Mucosa of descending colon (tissue), 3 donors: ENCODE measurements around the gene CD1D. TPM values are rescaled to one million over a fixed set of nuclear protein-coding genes. Genes with fewer than 3 reads are reported as not detected.
"Not testable (repeated sequence)": the region's sequence is repeated elsewhere in the genome, so short reads cannot be mapped to it uniquely, and the experiment has no call there.

ENCODE experiments used
- ATAC-seq: fragments of 200-7000 bp; cut with Tn5 transposase; one replicate; pipeline ENCODE4 v1.9.1; 2020; ENCODE audit warnings: mild to moderate bottlenecking, moderate library complexity
- DNase-seq, 3 donors: peaks; one replicate each; pipeline ENCODE4 v3.0.0-alpha.2; 2020
- H3K36me3 ChIP-seq: fragments of 200-600 bp; one replicate; pipeline ENCODE4 v1.8.0; 2021; ENCODE audit warnings: low read depth, mild to moderate bottlenecking
- H3K4me1 ChIP-seq: fragments of 200-600 bp; one replicate; pipeline ENCODE4 v1.8.0; 2021; ENCODE audit warnings: low read depth, mild to moderate bottlenecking
- H3K4me3 ChIP-seq: fragments of 200-600 bp; one replicate; pipeline ENCODE4 v1.8.0; 2021; ENCODE audit warnings: mild to moderate bottlenecking
- H3K9me3 ChIP-seq: fragments of 200-600 bp; one replicate; pipeline ENCODE4 v1.8.0; 2021; ENCODE audit warnings: mild to moderate bottlenecking
- CTCF ChIP-seq: fragments of 200-600 bp; IDR thresholded peaks from one replicate; pipeline ENCODE4 v1.8.0; 2022; ENCODE audit warnings: antibody characterized with exemption, mild to moderate bottlenecking
- intact Hi-C, 2 donors: fragments of 100-400 bp; cut with DNase I in 1 of 2; cut with micrococcal nuclease in 1 of 2; formaldehyde crosslinking; loops; one replicate each; pipeline versions ENCODE4 v1.11.0 to v1.11.1; 2022; cut with DNase I, micrococcal nuclease
- total RNA-seq, 3 donors: library from RNA; stranded (reverse); fragmentation: NEBNext Ultra II Directional in 2 of 3; extraction: Animal tissue kit (Norgen Biotek cat#: 25700) in 2 of 3; gene quantifications; one replicate each; pipeline versions ENCODE4 v1.2.1 to v1.2.4, GENCODE V29; 2021 to 2023
- donor health status: DM: no; HTN: no; CAD: no; lungs with moderate emphysema.
- donor health status: DM: no; HTN: no; CAD: no.
- donor health status: DM: no; HTN: yes; CAD: no.

CD1D gene
- total RNA-seq, 3 donors from 2014 or later: 2.4 to 7.5 (median 5.4) TPM

- Histone ChIP-seq H3K4me1 (no peaks in the 10 kb centered on the region), H3K36me3 (no peaks in the 10 kb centered on the region), H3K9me3 (no peaks in the 10 kb centered on the region), H3K4me3 (no peak overlapping the region)
- TF ChIP-seq CTCF: no peak
- ATAC-seq: no peak
- no peak for DNase-seq
- intact Hi-C loops: no loop called here
These were observed 31.6 kb downstream of the CD1D start for GRCh38 chr1:158212320-158212719.

DNA sequence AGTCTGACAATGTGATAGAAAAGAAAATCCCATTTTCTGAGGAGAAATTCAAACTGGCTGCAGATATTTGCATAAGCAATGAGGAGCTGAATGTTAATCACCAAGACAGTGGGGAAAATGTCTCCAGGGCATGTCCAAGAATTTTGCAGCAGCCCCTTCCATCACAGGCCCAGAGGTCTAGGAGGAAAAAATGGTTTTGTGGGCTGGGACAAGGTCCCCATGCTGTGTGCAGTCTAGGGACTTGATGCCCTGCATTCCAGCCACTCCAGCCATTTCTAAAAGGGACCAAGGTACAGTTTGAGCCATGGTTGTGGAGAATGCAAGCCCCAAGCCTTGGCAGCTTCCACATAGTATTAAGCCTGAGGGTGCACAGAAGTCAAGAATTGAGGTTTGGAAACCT is 42.8 kb downstream of the CD1D start:
- H3K9me3 ChIP-seq, ATAC-seq, H3K36me3 ChIP-seq, H3K4me3 ChIP-seq, H3K4me1 ChIP-seq, DNase-seq, intact Hi-C loops: not testable (repeated sequence)

DNA sequence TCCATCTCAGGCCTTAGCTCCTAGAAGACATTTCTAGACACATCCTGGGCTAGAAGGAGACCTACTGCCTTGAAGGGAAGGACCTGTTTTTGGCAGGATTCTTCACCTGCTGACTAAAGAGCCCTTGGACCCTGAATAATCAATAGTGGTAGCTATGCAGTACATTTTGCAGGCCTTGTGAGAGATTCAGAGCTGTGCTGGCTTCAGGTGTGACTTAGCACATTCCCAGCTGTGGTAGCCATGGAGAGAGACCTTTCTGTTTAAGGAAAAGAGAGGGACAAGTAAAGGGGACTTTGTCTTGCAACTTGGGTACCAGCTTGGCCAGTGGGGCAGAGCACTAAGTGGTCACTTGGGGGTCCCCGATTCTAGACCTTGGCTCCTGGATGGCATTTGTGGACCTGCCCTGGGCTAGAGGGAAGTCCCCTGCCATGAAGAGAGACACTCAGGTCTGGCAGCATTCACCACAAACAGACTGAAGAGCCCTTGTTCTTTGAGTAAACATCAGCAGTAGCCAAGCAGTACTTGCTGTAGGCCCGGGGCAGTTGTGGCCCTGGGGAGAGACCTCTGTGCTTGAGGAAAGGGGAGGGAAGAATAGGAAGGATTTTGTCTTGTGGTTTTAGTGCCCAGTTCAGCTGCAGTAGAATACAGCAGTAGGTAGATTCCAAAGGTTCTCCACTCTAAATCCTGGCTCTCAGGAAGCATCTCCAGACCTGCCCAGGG is 47.4 kb downstream of the CD1D start:
- no peak for TF ChIP-seq CTCF
- intact Hi-C loops: no loop called here
- ATAC-seq: no peak

More for the DNA sequence above, 47.4 kb downstream of the CD1D start:
- no peaks in the 10 kb centered on the region for H3K4me1 ChIP-seq
- H3K9me3 ChIP-seq: peaks cover 5% of the 10 kb centered on the region
- H3K36me3 ChIP-seq: no peaks in the 10 kb centered on the region
- H3K4me3 ChIP-seq: no peak overlapping the region
- DNase-seq: no peak

Other genes starting within 250 kb of the CD1D start
- gene KIRREL1, start 187.2 kb upstream of the CD1D start, total RNA-seq: 10 to 100 TPM in 2 of 3 donors, 1 to 10 TPM in 1; 3.4 to 29.5 (median 13.5) TPM
- not detected for gene CD1A, start 73.5 kb downstream of the CD1D start, total RNA-seq
- gene CD1C, start 109.0 kb downstream of the CD1D start, total RNA-seq: 1 to 10 TPM in 1 of 3 donors, under 1 TPM in 2; 0.43 to 1.1 (median 0.47) TPM
- not detected for gene CD1B, start 150.6 kb downstream of the CD1D start, total RNA-seq
- not detected for gene CD1E, start 173.0 kb downstream of the CD1D start, total RNA-seq
- not detected for gene OR10T2, start 218.6 kb downstream of the CD1D start, total RNA-seq
- gene OR10K2, start 245.3 kb downstream of the CD1D start, total RNA-seq: not detected